ENCODE results near the gene AHCY.

Gene AHCY

GRCh38 chr20:34305333-34306230, 2.4 kb upstream of the AHCY start:
- no peak overlapping the region for H2BK5ac ChIP-seq (ENCODE audit: low read length)
- no peak overlapping the region for H4K8ac ChIP-seq (ENCODE audit: low read depth, low read length)
- no peak for DNase-seq
- H3K4me1 ChIP-seq (ENCODE audit: control insufficient read depth, low read depth, low read length) = peaks cover 6% of the 10 kb centered on the region
- H2BK120ac ChIP-seq (ENCODE audit: low read depth, low read length) = no peak overlapping the region
- peaks cover 6% of the 10 kb centered on the region for H3K79me1 ChIP-seq (ENCODE audit: low read length)
- H3K18ac ChIP-seq (ENCODE audit: low read length) = no peak overlapping the region
- no peak overlapping the region for H3K4ac ChIP-seq (ENCODE audit: low read depth, low read length)
- no peak overlapping the region for H3K56ac ChIP-seq (ENCODE audit: low read length)
- H3K4me2 ChIP-seq (ENCODE audit: low read length) = no peak overlapping the region
- no CpG with 5 or more reads among the region's 19 CpGs for WGBS (ENCODE audit: extremely low coverage, insufficient coverage, low lambda C conversion rate)
- no peaks in the 10 kb centered on the region for H3K36me3 ChIP-seq (ENCODE audit: control insufficient read depth, insufficient read depth, low read length)
- H4K5ac ChIP-seq (ENCODE audit: low read length) = no peak overlapping the region
- no peaks in the 10 kb centered on the region for H3K27me3 ChIP-seq (ENCODE audit: insufficient read depth, low read length, poor library complexity)
- H3K9ac ChIP-seq (ENCODE audit: low read length) = no peak overlapping the region
- H3K4me3 ChIP-seq (ENCODE audit: low read length) = no peak overlapping the region
- H2AK5ac ChIP-seq (ENCODE audit: low read length) = no peak overlapping the region
- H2BK15ac ChIP-seq (replicated peaks; ENCODE audit: low read depth) = no peak overlapping the region
- peaks cover 22% of the 10 kb centered on the region for H3K79me2 ChIP-seq (ENCODE audit: control insufficient read depth, insufficient read depth, low read length)
- no peak overlapping the region for H3K23ac ChIP-seq (ENCODE audit: low read length)
- no peak overlapping the region for H3K27ac ChIP-seq (ENCODE audit: low read depth, low read length)

GRCh38 chr20:34302312-34302722, 838 bp downstream of the AHCY start:
- H3K79me1 ChIP-seq (ENCODE audit: low read length) = peaks cover 8% of the 10 kb centered on the region
- H3K79me2 ChIP-seq (ENCODE audit: control insufficient read depth, insufficient read depth, low read length) = peaks cover 41% of the 10 kb centered on the region
- no peaks in the 10 kb centered on the region for H3K36me3 ChIP-seq (ENCODE audit: control insufficient read depth, insufficient read depth, low read length)
- no peak overlapping the region for H2BK120ac ChIP-seq (ENCODE audit: low read depth, low read length)
- peak overlapping the region; percentile 7 for H4K5ac ChIP-seq (ENCODE audit: low read length)
- peak overlapping the region; percentile 6 for H3K23ac ChIP-seq (ENCODE audit: low read length)
- H2BK15ac ChIP-seq (replicated peaks; ENCODE audit: low read depth) = no peak overlapping the region
- peak overlapping the region; percentile 40 for H3K4ac ChIP-seq (ENCODE audit: low read depth, low read length)
- no peak overlapping the region for H4K8ac ChIP-seq (ENCODE audit: low read depth, low read length)
- peak overlapping the region; percentile 26 for H3K27ac ChIP-seq (ENCODE audit: low read depth, low read length)
- peak overlapping the region; percentile 67 for H3K4me2 ChIP-seq (ENCODE audit: low read length)
- H3K4me1 ChIP-seq (ENCODE audit: control insufficient read depth, low read depth, low read length) = peaks cover 6% of the 10 kb centered on the region
- no peaks in the 10 kb centered on the region for H3K27me3 ChIP-seq (ENCODE audit: insufficient read depth, low read length, poor library complexity)
- no peak overlapping the region for H2BK5ac ChIP-seq (ENCODE audit: low read length)
- peak overlapping the region; percentile 16 for H3K18ac ChIP-seq (ENCODE audit: low read length)
- peak overlapping the region; percentile 92 for H3K56ac ChIP-seq (ENCODE audit: low read length)
- peak overlapping the region; percentile 94 for H2AK5ac ChIP-seq (ENCODE audit: low read length)
- WGBS (ENCODE audit: extremely low coverage, insufficient coverage, low lambda C conversion rate) = no CpG with 5 or more reads among the region's 9 CpGs
- DNase-seq = no peak
- peak overlapping the region; percentile 88 for H3K9ac ChIP-seq (ENCODE audit: low read length)
- peak overlapping the region; percentile 81 for H3K4me3 ChIP-seq (ENCODE audit: low read length)

GRCh38 chr20:34301587-34302311, 1.4 kb downstream of the AHCY start:
- no peak overlapping the region for H4K8ac ChIP-seq (ENCODE audit: low read depth, low read length)
- H3K27ac ChIP-seq (ENCODE audit: low read depth, low read length) = no peak overlapping the region
- DNase-seq = no peak
- no peaks in the 10 kb centered on the region for H3K36me3 ChIP-seq (ENCODE audit: control insufficient read depth, insufficient read depth, low read length)
- peaks cover 46% of the 10 kb centered on the region for H3K79me2 ChIP-seq (ENCODE audit: control insufficient read depth, insufficient read depth, low read length)
- peak overlapping the region; percentile 88 for H3K9ac ChIP-seq (ENCODE audit: low read length)
- H3K79me1 ChIP-seq (ENCODE audit: low read length) = peaks cover 10% of the 10 kb centered on the region
- H2BK5ac ChIP-seq (ENCODE audit: low read length) = no peak overlapping the region
- H3K27me3 ChIP-seq (ENCODE audit: insufficient read depth, low read length, poor library complexity) = no peaks in the 10 kb centered on the region
- H2BK15ac ChIP-seq (replicated peaks; ENCODE audit: low read depth) = no peak overlapping the region
- peak overlapping the region; percentile 92 for H3K56ac ChIP-seq (ENCODE audit: low read length)
- H3K4me2 ChIP-seq (ENCODE audit: low read length) = peak overlapping the region; percentile 73
- H4K5ac ChIP-seq (ENCODE audit: low read length) = no peak overlapping the region
- peak overlapping the region; percentile 81 for H3K4me3 ChIP-seq (ENCODE audit: low read length)
- H3K23ac ChIP-seq (ENCODE audit: low read length) = peak overlapping the region; percentile 6
- no peak overlapping the region for H3K18ac ChIP-seq (ENCODE audit: low read length)
- peak overlapping the region; percentile 40 for H3K4ac ChIP-seq (ENCODE audit: low read depth, low read length)
- H2AK5ac ChIP-seq (ENCODE audit: low read length) = peak overlapping the region; percentile 94
- no peak overlapping the region for H2BK120ac ChIP-seq (ENCODE audit: low read depth, low read length)
- H3K4me1 ChIP-seq (ENCODE audit: control insufficient read depth, low read depth, low read length) = peaks cover 6% of the 10 kb centered on the region
- WGBS (ENCODE audit: extremely low coverage, insufficient coverage, low lambda C conversion rate) = no CpG with 5 or more reads among the region's 17 CpGs

GRCh38 chr20:34300809-34301586, 2.2 kb downstream of the AHCY start:
- Histone ChIP-seq H3K4me3 (ENCODE audit: low read length) (no peak overlapping the region), H3K4me1 (ENCODE audit: control insufficient read depth, low read depth, low read length) (peaks cover 6% of the 10 kb centered on the region), H2BK15ac (replicated peaks; ENCODE audit: low read depth) (no peak overlapping the region), H3K56ac (ENCODE audit: low read length) (peak overlapping the region; percentile 59), H3K4me2 (ENCODE audit: low read length) (peak overlapping the region; percentile 73), H2AK5ac (ENCODE audit: low read length) (no peak overlapping the region), H3K79me1 (ENCODE audit: low read length) (peaks cover 11% of the 10 kb centered on the region), H3K23ac (ENCODE audit: low read length) (no peak overlapping the region), H3K36me3 (ENCODE audit: control insufficient read depth, insufficient read depth, low read length) (no peaks in the 10 kb centered on the region), H2BK5ac (ENCODE audit: low read length) (no peak overlapping the region), H2BK120ac (ENCODE audit: low read depth, low read length) (no peak overlapping the region), H4K5ac (ENCODE audit: low read length) (no peak overlapping the region), H3K27ac (ENCODE audit: low read depth, low read length) (no peak overlapping the region), H3K4ac (ENCODE audit: low read depth, low read length) (no peak overlapping the region), H3K79me2 (ENCODE audit: control insufficient read depth, insufficient read depth, low read length) (peaks cover 53% of the 10 kb centered on the region), H3K9ac (ENCODE audit: low read length) (peak overlapping the region; percentile 15), H4K8ac (ENCODE audit: low read depth, low read length) (no peak overlapping the region), H3K27me3 (ENCODE audit: insufficient read depth, low read length, poor library complexity) (no peaks in the 10 kb centered on the region), H3K18ac (ENCODE audit: low read length) (no peak overlapping the region)
- WGBS (ENCODE audit: extremely low coverage, insufficient coverage, low lambda C conversion rate) = no CpG with 5 or more reads among the region's 7 CpGs
- peak; percentile 58 for DNase-seq

- Histone ChIP-seq H3K4me3 (ENCODE audit: low read length) (no peak overlapping the region), H2AK5ac (ENCODE audit: low read length) (no peak overlapping the region), H3K79me1 (ENCODE audit: low read length) (peaks cover 16% of the 10 kb centered on the region), H3K4ac (ENCODE audit: low read depth, low read length) (no peak overlapping the region), H3K36me3 (ENCODE audit: control insufficient read depth, insufficient read depth, low read length) (no peaks in the 10 kb centered on the region), H3K79me2 (ENCODE audit: control insufficient read depth, insufficient read depth, low read length) (peaks cover 60% of the 10 kb centered on the region), H3K4me1 (ENCODE audit: control insufficient read depth, low read depth, low read length) (peaks cover 6% of the 10 kb centered on the region), H3K56ac (ENCODE audit: low read length) (no peak overlapping the region), H4K5ac (ENCODE audit: low read length) (no peak overlapping the region), H2BK5ac (ENCODE audit: low read length) (no peak overlapping the region), H2BK15ac (replicated peaks; ENCODE audit: low read depth) (no peak overlapping the region), H2BK120ac (ENCODE audit: low read depth, low read length) (no peak overlapping the region), H3K18ac (ENCODE audit: low read length) (no peak overlapping the region), H3K9ac (ENCODE audit: low read length) (peak overlapping the region; percentile 6), H3K27me3 (ENCODE audit: insufficient read depth, low read length, poor library complexity) (no peaks in the 10 kb centered on the region), H3K4me2 (ENCODE audit: low read length) (no peak overlapping the region), H3K27ac (ENCODE audit: low read depth, low read length) (no peak overlapping the region), H4K8ac (ENCODE audit: low read depth, low read length) (no peak overlapping the region), H3K23ac (ENCODE audit: low read length) (no peak overlapping the region)
- no peak for DNase-seq
- no CpG with 5 or more reads among the region's 3 CpGs for WGBS (ENCODE audit: extremely low coverage, insufficient coverage, low lambda C conversion rate)
These were observed 2.8 kb downstream of the AHCY start for GRCh38 chr20:34300256-34300806.
